ENCODE measurements around the gene GNGT2.
"Not testable (repeated sequence)": the region's sequence is repeated elsewhere in the genome, so short reads cannot be mapped to it uniquely, and the experiment has no call there.

GNGT2 gene

DNA sequence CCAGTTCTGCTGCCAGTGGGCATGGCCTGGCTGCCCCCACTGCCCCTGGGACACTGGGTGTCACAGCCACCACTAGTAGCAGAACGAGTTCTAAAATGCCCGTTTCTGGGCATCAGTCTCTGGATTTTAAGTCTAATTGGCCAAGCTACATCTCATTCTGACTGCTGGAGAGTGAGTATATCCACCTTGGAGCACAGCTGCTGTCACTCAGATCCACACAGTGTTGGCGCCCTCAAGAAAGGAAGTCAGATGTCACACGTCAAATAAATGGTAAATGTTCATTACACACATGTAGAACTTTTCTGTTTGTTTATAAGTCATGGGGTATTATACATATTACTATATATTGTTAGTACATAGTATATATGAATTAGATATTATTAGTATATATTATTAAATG, 19.4 kb downstream of the GNGT2 start:
- no peak overlapping the region for H3K4me3 ChIP-seq (ENCODE audit: extremely low read depth, insufficient read depth, low read length, poor library complexity, severe bottlenecking)
- no peaks in the 10 kb centered on the region for H3K4me1 ChIP-seq (ENCODE audit: control insufficient read depth, insufficient read depth, low read length, poor library complexity, severe bottlenecking)
- H3K36me3 ChIP-seq (ENCODE audit: control insufficient read depth, insufficient read depth, low read length), result no peaks in the 10 kb centered on the region
- H3K27ac ChIP-seq (ENCODE audit: low read depth, low read length, severe bottlenecking), result no peak overlapping the region
- WGBS, 2 experiments (ENCODE audit: insufficient coverage in 2 of 2), result 72 to 89% methylated on average over 2 of the region's 4 CpGs
- H3K9me3 ChIP-seq (ENCODE audit: control insufficient read depth, low read length), result peaks cover under 1% of the 10 kb centered on the region

DNA sequence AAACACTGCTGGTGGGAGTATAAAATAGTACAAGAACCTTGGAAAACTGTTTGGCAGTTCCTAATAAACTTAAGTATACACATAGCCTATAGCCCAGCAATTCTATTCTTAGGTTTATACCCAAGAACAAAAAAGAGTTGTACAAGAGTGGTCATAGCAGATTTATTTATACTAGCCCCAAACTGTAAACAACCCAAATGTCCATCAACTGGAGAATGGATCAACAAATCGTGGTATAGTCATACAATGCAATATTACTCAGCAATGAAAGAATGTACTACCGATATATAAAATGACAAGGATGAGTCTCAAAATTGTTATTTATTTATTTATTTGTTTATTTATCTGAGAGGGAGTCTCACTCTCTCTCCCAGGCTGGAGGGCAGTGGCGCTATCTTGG, 23.1 kb downstream of the GNGT2 start:
- 88 to 100% methylated on average over 1 of the region's 3 CpGs for WGBS, 2 experiments (ENCODE audit: insufficient coverage in 2 of 2)

DNA sequence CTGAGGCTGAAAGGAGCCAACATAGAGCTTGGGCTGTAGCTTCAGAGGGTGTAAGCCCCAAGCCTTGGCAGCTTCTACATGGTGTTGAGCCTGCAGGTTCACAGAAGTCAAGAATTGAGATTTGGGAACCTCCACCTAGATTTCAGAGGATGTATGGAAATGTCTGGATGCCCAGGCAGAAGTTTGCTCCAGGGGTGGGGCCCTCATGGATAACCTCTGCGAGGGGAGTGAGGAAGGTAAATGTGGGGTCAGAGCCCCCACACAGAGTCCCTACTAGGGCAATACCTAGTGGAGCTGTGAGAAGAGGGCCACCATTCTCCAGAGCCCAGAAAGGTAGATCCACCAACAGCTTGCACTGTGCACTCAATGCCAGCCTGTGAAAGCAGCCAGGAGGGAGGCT, 25.0 kb downstream of the GNGT2 start:
- H3K27ac ChIP-seq (ENCODE audit: low read depth, low read length, severe bottlenecking); H3K36me3 ChIP-seq (ENCODE audit: control insufficient read depth, insufficient read depth, low read length); H3K4me1 ChIP-seq (ENCODE audit: control insufficient read depth, insufficient read depth, low read length, poor library complexity, severe bottlenecking); H3K4me3 ChIP-seq (ENCODE audit: extremely low read depth, insufficient read depth, low read length, poor library complexity, severe bottlenecking): not testable (repeated sequence)
- no CpG with 5 or more reads among the region's 1 CpG for WGBS, 2 experiments (ENCODE audit: insufficient coverage in 2 of 2)
- peaks cover 29% of the 10 kb centered on the region for H3K9me3 ChIP-seq (ENCODE audit: control insufficient read depth, low read length)

More for the DNA sequence above, 23.1 kb downstream of the GNGT2 start:
- no peaks in the 10 kb centered on the region for H3K36me3 ChIP-seq (ENCODE audit: control insufficient read depth, insufficient read depth, low read length)
- no peak overlapping the region for H3K4me3 ChIP-seq (ENCODE audit: extremely low read depth, insufficient read depth, low read length, poor library complexity, severe bottlenecking)
- H3K9me3 ChIP-seq (ENCODE audit: control insufficient read depth, low read length), result peaks cover 25% of the 10 kb centered on the region
- no peaks in the 10 kb centered on the region for H3K4me1 ChIP-seq (ENCODE audit: control insufficient read depth, insufficient read depth, low read length, poor library complexity, severe bottlenecking)
- H3K27ac ChIP-seq (ENCODE audit: low read depth, low read length, severe bottlenecking), result no peak overlapping the region

DNA sequence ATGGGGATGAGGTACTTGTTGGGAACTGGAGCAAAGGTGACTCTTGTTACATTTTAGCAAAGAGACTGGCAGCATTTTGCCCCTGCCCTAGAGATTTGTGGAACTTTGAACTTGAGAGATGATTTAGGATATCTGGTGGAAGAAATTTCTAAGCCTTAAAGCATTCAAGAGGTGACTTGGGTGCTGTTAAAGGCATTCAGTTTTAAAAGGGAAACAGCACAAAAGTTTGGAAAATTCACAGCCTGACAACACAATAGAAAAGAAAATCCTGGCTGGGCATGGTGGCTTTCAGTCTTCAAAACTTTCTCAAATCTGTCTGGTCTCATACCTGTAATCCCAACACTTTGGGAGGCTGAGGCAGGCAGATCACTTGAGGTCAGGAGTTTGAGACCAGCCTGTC, 25.9 kb downstream of the GNGT2 start:
- not testable (repeated sequence) for H3K36me3 ChIP-seq (ENCODE audit: control insufficient read depth, insufficient read depth, low read length); H3K27ac ChIP-seq (ENCODE audit: low read depth, low read length, severe bottlenecking)

DNA sequence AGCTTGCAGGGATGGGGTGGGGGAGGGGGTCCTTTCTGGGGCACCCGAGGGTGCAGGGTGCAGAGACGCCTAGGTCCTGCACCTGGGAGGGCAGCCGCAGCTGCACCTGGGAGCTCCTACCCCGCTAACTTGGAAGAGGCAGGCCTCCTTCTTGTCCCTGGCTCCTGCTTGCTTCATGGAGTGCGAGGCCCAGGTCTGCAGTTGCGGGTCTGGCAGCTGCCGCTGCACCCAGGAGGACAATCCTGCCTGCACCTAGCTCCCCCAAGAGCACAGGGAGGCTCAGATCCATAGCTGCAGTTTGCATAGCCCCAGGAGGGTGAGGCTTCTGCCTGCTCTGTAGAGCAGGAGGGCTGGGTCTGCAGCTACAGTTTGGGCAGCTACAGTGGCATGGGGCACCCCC, 26.6 kb downstream of the GNGT2 start:
- WGBS, 2 experiments (ENCODE audit: insufficient coverage in 2 of 2), result 91 to 95% methylated on average over 5 to 7 of the region's 7 CpGs
- H3K36me3 ChIP-seq (ENCODE audit: control insufficient read depth, insufficient read depth, low read length), result no peaks in the 10 kb centered on the region
- H3K4me3 ChIP-seq (ENCODE audit: extremely low read depth, insufficient read depth, low read length, poor library complexity, severe bottlenecking), result no peak overlapping the region
- H3K27ac ChIP-seq (ENCODE audit: low read depth, low read length, severe bottlenecking), result no peak overlapping the region
- no peaks in the 10 kb centered on the region for H3K4me1 ChIP-seq (ENCODE audit: control insufficient read depth, insufficient read depth, low read length, poor library complexity, severe bottlenecking)
- peaks cover 29% of the 10 kb centered on the region for H3K9me3 ChIP-seq (ENCODE audit: control insufficient read depth, low read length)

More for the DNA sequence above, 25.9 kb downstream of the GNGT2 start:
- not testable (repeated sequence) for H3K4me1 ChIP-seq (ENCODE audit: control insufficient read depth, insufficient read depth, low read length, poor library complexity, severe bottlenecking); H3K4me3 ChIP-seq (ENCODE audit: extremely low read depth, insufficient read depth, low read length, poor library complexity, severe bottlenecking)
- H3K9me3 ChIP-seq (ENCODE audit: control insufficient read depth, low read length), result peaks cover 29% of the 10 kb centered on the region

DNA sequence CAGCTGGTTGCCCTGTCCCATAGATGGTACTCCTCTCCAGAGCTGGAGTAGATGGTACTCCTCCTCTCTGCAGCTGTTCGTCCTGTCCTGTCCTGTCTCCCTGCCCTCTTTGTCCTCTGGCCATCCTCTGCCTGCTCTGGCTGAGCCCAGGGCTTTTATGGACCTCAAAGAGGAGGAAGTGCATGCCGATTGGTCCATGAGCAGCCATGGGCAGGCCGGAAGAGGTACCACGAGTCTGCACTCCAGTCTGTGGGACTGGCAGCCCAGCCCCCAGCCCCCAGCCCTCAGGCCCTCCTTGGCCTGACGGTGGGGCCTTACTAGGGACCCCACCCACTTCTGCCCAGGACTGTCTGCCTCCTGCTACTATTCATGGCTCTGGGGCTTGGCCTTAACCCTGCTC, 27.0 kb downstream of the GNGT2 start:
- no peak overlapping the region for H3K4me3 ChIP-seq (ENCODE audit: extremely low read depth, insufficient read depth, low read length, poor library complexity, severe bottlenecking)
- H3K9me3 ChIP-seq (ENCODE audit: control insufficient read depth, low read length), result peaks cover 29% of the 10 kb centered on the region
- H3K27ac ChIP-seq (ENCODE audit: low read depth, low read length, severe bottlenecking), result no peak overlapping the region
- H3K36me3 ChIP-seq (ENCODE audit: control insufficient read depth, insufficient read depth, low read length), result no peaks in the 10 kb centered on the region
- 74 to 82% methylated on average over 4 to 5 of the region's 5 CpGs for WGBS, 2 experiments (ENCODE audit: insufficient coverage in 2 of 2)
- no peaks in the 10 kb centered on the region for H3K4me1 ChIP-seq (ENCODE audit: control insufficient read depth, insufficient read depth, low read length, poor library complexity, severe bottlenecking)

DNA sequence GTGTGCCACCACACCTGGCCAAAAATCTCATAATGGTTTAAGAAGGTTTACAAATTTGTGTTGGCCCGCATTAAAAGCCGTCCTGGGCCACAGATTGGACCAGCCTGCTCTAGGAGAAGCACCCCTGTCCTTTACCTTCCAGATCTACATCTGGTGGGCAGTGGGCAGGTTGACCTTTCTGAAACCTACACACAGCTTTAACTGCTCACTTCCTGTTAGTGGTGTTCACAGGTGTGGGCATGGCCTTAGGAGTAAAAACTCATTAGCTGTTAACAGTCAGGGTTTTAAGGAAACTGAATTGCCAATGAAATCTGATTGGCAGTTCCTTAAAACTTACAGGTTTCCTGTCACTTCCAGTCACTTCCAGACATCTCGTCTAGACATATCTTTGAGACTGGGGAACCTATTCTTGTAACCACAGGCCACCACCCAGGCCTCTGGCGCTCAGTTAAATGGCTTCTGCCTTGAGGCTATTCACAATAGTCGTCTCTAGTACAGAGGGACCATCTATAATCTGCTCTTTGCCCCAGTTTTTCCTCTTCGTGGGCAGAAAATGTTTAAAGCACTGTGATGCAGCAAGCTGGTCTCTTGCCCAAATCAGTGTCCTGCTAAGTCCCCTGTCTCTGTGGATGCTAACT, 29.3 kb downstream of the GNGT2 start:
- H3K9me3 ChIP-seq (ENCODE audit: control insufficient read depth, low read length), result peaks cover 42% of the 10 kb centered on the region
- H3K36me3 ChIP-seq (ENCODE audit: control insufficient read depth, insufficient read depth, low read length), result no peaks in the 10 kb centered on the region
- H3K4me3 ChIP-seq (ENCODE audit: extremely low read depth, insufficient read depth, low read length, poor library complexity, severe bottlenecking), result no peak overlapping the region
- WGBS, 2 experiments (ENCODE audit: insufficient coverage in 2 of 2), result 85 to 86% methylated on average over 4 to 6 of the region's 6 CpGs
- H3K27ac ChIP-seq (ENCODE audit: low read depth, low read length, severe bottlenecking), result no peak overlapping the region
- H3K4me1 ChIP-seq (ENCODE audit: control insufficient read depth, insufficient read depth, low read length, poor library complexity, severe bottlenecking), result no peaks in the 10 kb centered on the region

DNA sequence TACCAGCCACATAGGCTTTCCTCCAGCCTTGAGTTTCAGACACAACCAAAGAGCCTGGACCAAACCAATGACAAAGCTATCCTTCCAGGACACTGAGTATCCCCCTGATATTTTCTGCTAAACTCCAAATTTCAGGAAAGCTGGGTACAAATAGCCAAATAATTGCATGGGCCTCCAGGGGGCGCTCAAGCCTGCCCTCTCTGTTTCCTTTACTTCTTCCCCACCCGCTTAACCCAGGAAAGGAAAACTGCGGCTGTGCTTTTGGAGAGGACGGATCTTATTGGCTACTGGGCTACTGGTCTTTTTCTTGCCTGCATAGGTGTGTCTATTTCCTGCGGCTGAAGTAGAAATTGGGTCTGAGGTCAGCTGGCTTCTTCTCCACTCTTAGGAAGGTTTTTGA, 30.1 kb downstream of the GNGT2 start:
- no peaks in the 10 kb centered on the region for H3K4me1 ChIP-seq (ENCODE audit: control insufficient read depth, insufficient read depth, low read length, poor library complexity, severe bottlenecking)
- WGBS, 2 experiments (ENCODE audit: insufficient coverage in 2 of 2), result 40% methylated on average over 4 of the region's 5 CpGs; no CpG with 5 or more reads in 1 of the 2 experiments
- H3K27ac ChIP-seq (ENCODE audit: low read depth, low read length, severe bottlenecking), result no peak overlapping the region
- no peak overlapping the region for H3K4me3 ChIP-seq (ENCODE audit: extremely low read depth, insufficient read depth, low read length, poor library complexity, severe bottlenecking)
- no peaks in the 10 kb centered on the region for H3K36me3 ChIP-seq (ENCODE audit: control insufficient read depth, insufficient read depth, low read length)
- peaks cover 43% of the 10 kb centered on the region for H3K9me3 ChIP-seq (ENCODE audit: control insufficient read depth, low read length)

DNA sequence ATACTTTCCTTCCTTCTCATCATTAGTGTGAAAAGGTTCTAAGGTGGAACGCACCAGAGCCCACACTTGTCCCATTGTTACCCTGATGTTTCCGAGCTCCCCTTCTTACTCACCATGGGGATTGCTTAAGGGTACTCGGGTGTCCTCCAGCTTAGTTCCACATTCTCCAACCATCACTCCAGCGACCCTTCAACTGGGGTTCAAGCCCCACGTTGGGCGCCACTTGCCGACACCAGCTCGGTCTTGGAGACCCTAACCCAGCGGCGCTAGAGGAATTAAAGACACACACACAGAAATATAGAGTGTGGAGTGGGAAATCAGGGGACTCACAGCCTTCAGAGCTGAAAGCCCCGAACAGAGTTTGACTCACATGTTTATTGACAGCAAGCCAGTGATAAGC, 34.4 kb downstream of the GNGT2 start:
- H3K4me3 ChIP-seq (ENCODE audit: extremely low read depth, insufficient read depth, low read length, poor library complexity, severe bottlenecking); H3K27ac ChIP-seq (ENCODE audit: low read depth, low read length, severe bottlenecking); H3K36me3 ChIP-seq (ENCODE audit: control insufficient read depth, insufficient read depth, low read length); H3K4me1 ChIP-seq (ENCODE audit: control insufficient read depth, insufficient read depth, low read length, poor library complexity, severe bottlenecking): not testable (repeated sequence)
- H3K9me3 ChIP-seq (ENCODE audit: control insufficient read depth, low read length), result peaks cover 23% of the 10 kb centered on the region
- 83 to 87% methylated on average over 4 to 9 of the region's 11 CpGs for WGBS, 2 experiments (ENCODE audit: insufficient coverage in 2 of 2)

DNA sequence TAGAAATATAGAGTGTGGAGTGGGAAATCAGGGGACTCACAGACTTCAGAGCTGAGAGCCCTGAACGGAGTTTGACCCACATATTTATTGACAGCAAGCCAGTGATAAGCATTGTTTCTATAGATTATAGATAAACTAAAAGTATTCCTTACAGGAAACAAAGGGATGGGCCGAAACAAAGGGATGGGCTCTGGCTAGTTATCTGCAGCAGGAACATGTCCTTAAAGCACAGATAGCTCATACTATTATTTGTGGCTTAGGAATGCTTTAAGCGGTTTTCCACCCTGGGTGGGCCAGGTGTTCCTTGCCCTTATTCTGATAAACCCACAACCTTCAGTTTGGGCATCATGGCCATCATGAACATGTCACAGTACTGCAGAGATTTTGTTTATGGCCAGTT, 39.7 kb downstream of the GNGT2 start:
- H3K4me3 ChIP-seq (ENCODE audit: extremely low read depth, insufficient read depth, low read length, poor library complexity, severe bottlenecking); H3K36me3 ChIP-seq (ENCODE audit: control insufficient read depth, insufficient read depth, low read length); H3K27ac ChIP-seq (ENCODE audit: low read depth, low read length, severe bottlenecking); H3K9me3 ChIP-seq (ENCODE audit: control insufficient read depth, low read length); H3K4me1 ChIP-seq (ENCODE audit: control insufficient read depth, insufficient read depth, low read length, poor library complexity, severe bottlenecking): not testable (repeated sequence)
- WGBS, 2 experiments (ENCODE audit: insufficient coverage in 2 of 2), result 100% methylated on average over 1 of the region's 3 CpGs; no CpG with 5 or more reads in 1 of the 2 experiments

DNA sequence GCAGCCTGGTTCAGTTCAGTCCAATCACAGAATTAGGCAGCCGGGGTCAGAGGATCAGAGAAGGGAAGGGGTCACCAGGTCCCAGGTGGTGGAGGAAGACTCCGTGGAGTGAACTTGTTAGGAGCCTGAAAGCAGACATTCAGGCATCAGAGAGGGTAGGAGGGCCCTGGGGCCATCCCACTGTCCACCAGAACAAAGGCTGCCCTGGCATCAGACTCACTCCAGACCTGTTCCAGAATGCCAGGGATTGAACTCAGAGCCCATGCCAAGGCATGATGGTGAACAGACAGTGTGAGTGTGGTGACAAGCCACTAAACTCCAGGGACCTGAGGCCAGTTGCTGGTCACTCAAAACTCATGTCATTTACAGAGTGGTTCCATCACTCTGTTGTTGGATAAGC, 40.2 kb downstream of the GNGT2 start:
- H3K9me3 ChIP-seq (ENCODE audit: control insufficient read depth, low read length), result peaks cover under 1% of the 10 kb centered on the region
- H3K27ac ChIP-seq (ENCODE audit: low read depth, low read length, severe bottlenecking), result no peak overlapping the region
- no peaks in the 10 kb centered on the region for H3K36me3 ChIP-seq (ENCODE audit: control insufficient read depth, insufficient read depth, low read length)
- WGBS, 2 experiments (ENCODE audit: insufficient coverage in 2 of 2), result 80 to 93% methylated on average over 2 of the region's 2 CpGs
- H3K4me1 ChIP-seq (ENCODE audit: control insufficient read depth, insufficient read depth, low read length, poor library complexity, severe bottlenecking), result no peaks in the 10 kb centered on the region
- no peak overlapping the region for H3K4me3 ChIP-seq (ENCODE audit: extremely low read depth, insufficient read depth, low read length, poor library complexity, severe bottlenecking)

Data from mesodermal cell (in vitro differentiated cells).